Natural killer cell (primary cell): ENCODE data around the gene AXIN1. TPM values are rescaled to one million over a fixed set of nuclear protein-coding genes. Genes with fewer than 3 reads are reported as not detected.

Source experiments
- ATAC-seq, 3 donors: fragments of 150-1000 bp in 2 of 3; fragments of 200-7000 bp in 1 of 3; cut with Tn5 transposase; 1 replicate in 1 of 3; 2 replicates in 2 of 3; pipeline ENCODE4 v1.10.0; 2021; ENCODE audit warnings: mild to moderate bottlenecking in 2 of 3, moderate library complexity in 2 of 3
- DNase-seq, 2 donors: peaks; one replicate each; pipeline versions ENCODE4 v3.0.0 to v3.0.0-alpha.2; 2013 to 2021; ENCODE audit warnings: mixed read lengths in 1 of 2
- H3K27ac ChIP-seq: one replicate; pipeline ENCODE4 v1.5.1; 2013; ENCODE audit warnings: mild to moderate bottlenecking, low read length
- H3K27me3 ChIP-seq: one replicate; pipeline ENCODE4 v1.6.1; 2013; ENCODE audit warnings: low read length; ENCODE audit not compliant: control insufficient read depth, insufficient read depth
- H3K36me3 ChIP-seq: one replicate; pipeline ENCODE4 v1.6.1; 2013; ENCODE audit warnings: low read length; ENCODE audit not compliant: control insufficient read depth, insufficient read depth
- H3K4me1 ChIP-seq: one replicate; pipeline ENCODE4 v1.6.1; 2013; ENCODE audit warnings: low read length; ENCODE audit not compliant: control insufficient read depth, insufficient read depth
- H3K4me3 ChIP-seq: one replicate; pipeline ENCODE4 v1.5.1; 2013; ENCODE audit warnings: low read length
- H3K9me3 ChIP-seq: one replicate; pipeline ENCODE4 v1.6.1; 2013; ENCODE audit warnings: low read length; ENCODE audit not compliant: control insufficient read depth, insufficient read depth
- H3K27ac Mint-ChIP-seq, 2 donors: one replicate each; pipeline ENCODE4 v1.8.0; 2022; ENCODE audit warnings: mild to moderate bottlenecking in 2 of 2, mixed read lengths in 2 of 2, moderate library complexity in 1 of 2
- H3K27me3 Mint-ChIP-seq, 2 donors: one replicate each; pipeline ENCODE4 v1.8.0; 2022; ENCODE audit warnings: low read depth in 2 of 2, mixed read lengths in 2 of 2
- H3K36me3 Mint-ChIP-seq: one replicate; pipeline ENCODE4 v1.8.0; 2022; ENCODE audit warnings: mixed read lengths
- H3K4me1 Mint-ChIP-seq, 2 donors: one replicate each; pipeline ENCODE4 v1.8.0; 2022; ENCODE audit warnings: mixed read lengths in 2 of 2
- H3K4me3 Mint-ChIP-seq: one replicate; pipeline ENCODE4 v1.8.0; 2022; ENCODE audit warnings: mild to moderate bottlenecking, moderate library complexity, mixed read lengths
- H3K9me3 Mint-ChIP-seq, 2 donors: one replicate each; pipeline ENCODE4 v1.8.0; 2022; ENCODE audit warnings: mixed read lengths in 2 of 2
- WGBS: methylation state at CpG from one replicate; pipeline ENCODE4 v1.1.7; 2013; ENCODE audit warnings: missing lambda C conversion rate; ENCODE audit not compliant: insufficient coverage; 5-methylcytosine and 5-hydroxymethylcytosine counted together
- intact Hi-C: fragments of 100-400 bp; cut with micrococcal nuclease; formaldehyde crosslinking; loops from one replicate; pipeline ENCODE4 v1.14.2; 2022
- total RNA-seq, 4 donors: library from RNA; stranded (reverse); fragments of 120-200 nt in 1 of 4; gene quantifications; one replicate each; pipeline versions ENCODE4 v1.2.3 to v1.2.4, GENCODE V29; 2013 to 2022
- TF ChIP-seq, protein P1 (sequence below): fragments of 200-600 bp; IDR thresholded peaks from one replicate; pipeline ENCODE4 v1.8.0; 2022; ENCODE audit warnings: antibody characterized with exemption

AXIN1 gene
- total RNA-seq, 3 donors from 2014 or later (not counting 1 experiment from before 2014, with no cell fraction given): 100 to 122 (median 106) TPM

DNA sequence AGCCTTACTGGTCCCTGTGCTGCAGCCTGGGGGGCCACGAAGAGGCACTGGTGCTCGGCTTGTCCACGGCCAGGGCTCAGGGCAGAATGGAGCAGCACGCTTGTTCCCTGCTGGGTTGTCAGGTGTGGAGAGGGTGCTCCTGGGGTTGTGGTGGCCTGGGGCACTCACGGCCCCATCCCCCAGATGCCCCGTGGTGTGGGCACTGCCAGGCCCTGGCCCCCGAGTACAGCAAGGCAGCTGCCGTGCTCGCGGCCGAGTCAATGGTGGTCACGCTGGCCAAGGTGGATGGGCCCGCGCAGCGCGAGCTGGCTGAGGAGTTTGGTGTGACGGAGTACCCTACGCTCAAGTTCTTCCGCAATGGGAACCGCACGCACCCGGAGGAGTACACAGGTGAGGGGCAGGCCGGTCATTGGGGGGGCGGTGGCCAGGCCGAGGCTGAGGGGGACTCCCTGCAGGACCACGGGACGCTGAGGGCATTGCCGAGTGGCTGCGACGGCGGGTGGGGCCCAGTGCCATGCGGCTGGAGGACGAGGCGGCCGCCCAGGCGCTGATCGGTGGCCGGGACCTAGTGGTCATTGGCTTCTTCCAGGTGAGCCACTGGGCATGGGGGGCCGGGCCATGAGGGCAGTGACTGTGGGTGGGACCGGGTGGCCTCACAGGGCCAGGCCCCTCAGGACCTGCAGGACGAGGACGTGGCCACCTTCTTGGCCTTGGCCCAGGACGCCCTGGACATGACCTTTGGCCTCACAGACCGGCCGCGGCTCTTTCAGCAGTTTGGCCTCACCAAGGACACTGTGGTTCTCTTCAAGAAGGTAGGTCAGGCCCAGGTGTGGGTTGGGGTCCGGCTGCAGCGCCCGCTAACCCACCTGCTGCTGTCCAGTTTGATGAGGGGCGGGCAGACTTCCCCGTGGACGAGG lies 68.1 kb downstream of the AXIN1 start:
- Histone ChIP-seq H3K36me3 (peaks cover 31% of the 10 kb centered on the region), H3K4me1 (peaks cover 14% of the 10 kb centered on the region), H3K4me3 (no peak overlapping the region), H3K9me3 (no peaks in the 10 kb centered on the region), H3K27ac (no peak overlapping the region), H3K27me3 (peaks cover 15% of the 10 kb centered on the region)
- no peaks in the 10 kb centered on the region for H3K36me3 Mint-ChIP-seq
- intact Hi-C loops: no loop called here
- H3K27ac Mint-ChIP-seq: no peak overlapping the region
- no peak for ATAC-seq
- H3K4me3 Mint-ChIP-seq: no peak overlapping the region
- 94% methylated on average over 52 of the region's 52 CpGs for WGBS
- peaks cover 0 to 3% of the 10 kb centered on the region in 2 donors for H3K27me3 Mint-ChIP-seq
- no peaks in the 10 kb centered on the region for H3K9me3 Mint-ChIP-seq
- DNase-seq: no peak
- peaks cover 0 to 4% of the 10 kb centered on the region in 2 donors for H3K4me1 Mint-ChIP-seq
- TF ChIP-seq, protein P1, sequence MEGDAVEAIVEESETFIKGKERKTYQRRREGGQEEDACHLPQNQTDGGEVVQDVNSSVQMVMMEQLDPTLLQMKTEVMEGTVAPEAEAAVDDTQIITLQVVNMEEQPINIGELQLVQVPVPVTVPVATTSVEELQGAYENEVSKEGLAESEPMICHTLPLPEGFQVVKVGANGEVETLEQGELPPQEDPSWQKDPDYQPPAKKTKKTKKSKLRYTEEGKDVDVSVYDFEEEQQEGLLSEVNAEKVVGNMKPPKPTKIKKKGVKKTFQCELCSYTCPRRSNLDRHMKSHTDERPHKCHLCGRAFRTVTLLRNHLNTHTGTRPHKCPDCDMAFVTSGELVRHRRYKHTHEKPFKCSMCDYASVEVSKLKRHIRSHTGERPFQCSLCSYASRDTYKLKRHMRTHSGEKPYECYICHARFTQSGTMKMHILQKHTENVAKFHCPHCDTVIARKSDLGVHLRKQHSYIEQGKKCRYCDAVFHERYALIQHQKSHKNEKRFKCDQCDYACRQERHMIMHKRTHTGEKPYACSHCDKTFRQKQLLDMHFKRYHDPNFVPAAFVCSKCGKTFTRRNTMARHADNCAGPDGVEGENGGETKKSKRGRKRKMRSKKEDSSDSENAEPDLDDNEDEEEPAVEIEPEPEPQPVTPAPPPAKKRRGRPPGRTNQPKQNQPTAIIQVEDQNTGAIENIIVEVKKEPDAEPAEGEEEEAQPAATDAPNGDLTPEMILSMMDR: no peak

DNA sequence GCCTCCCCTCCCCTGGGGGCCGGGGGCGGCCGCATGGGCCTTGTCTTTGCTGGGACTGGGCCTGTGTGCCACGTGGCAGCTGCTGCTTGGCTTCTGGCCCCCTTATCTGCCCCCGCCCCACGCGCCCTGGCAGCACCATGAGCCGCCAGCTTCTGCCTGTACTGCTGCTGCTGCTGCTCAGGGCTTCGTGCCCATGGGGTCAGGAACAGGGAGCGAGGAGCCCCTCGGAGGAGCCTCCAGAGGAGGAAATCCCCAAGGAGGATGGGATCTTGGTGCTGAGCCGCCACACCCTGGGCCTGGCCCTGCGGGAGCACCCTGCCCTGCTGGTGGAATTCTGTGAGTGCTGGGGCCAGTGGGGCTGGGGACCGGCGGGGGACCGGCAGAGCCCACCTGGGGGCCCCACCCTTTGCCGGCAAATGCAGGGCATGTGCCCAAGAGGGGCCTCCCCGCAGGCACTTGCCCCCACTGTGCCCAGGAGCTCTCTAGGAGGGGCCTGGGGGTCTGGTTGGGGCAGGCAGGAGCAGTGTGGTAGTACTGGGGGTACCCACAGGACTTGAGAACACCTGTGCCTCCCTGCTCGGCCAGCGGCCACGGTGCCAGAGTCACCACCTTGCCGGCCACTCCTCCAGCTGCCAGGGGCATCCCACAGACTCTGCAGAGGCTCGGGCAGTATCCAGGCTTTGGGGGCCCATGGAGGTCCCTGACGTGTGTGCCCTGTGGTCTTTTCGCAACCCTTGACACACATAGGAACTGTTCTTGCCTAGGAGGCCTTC lies 69.3 kb downstream of the AXIN1 start, which contains the start of gene PDIA2:
Gene PDIA2 (plus strand): TSS at position 132 of the 773 bp plus-strand sequence. CDS start 6 bp downstream, at position 138.
- TF ChIP-seq, protein P1: no peak
- H3K36me3 ChIP-seq: peaks cover 19% of the 10 kb centered on the region

DNA sequence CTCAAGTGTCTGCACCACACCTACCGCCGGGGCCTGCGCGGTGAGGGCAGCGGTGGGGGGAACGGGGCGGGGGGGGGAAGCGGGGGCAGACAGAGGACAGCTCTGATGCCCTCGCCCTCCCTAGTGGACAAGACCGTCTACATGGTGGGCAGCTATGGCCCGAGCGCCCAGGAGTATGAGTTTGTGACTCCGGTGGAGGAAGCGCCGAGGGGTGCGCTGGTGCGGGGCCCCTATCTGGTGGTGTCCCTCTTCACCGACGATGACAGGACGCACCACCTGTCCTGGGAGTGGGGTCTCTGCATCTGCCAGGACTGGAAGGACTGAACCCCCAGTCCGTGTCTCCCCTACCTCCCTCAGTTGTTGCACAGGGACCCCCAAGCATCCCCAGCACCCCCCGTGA lies 70.0 kb downstream of the AXIN1 start:
- Mint-ChIP-seq H3K36me3 (no peaks in the 10 kb centered on the region), H3K27me3 (peaks cover 0 to 7% of the 10 kb centered on the region in 2 donors), H3K9me3 (no peaks in the 10 kb centered on the region), H3K4me3 (no peak overlapping the region), H3K4me1 (peaks cover 6 to 10% of the 10 kb centered on the region in 2 donors), H3K27ac (no peak overlapping the region)
- TF ChIP-seq, protein P1: no peak
- 89% methylated on average over 22 of the region's 22 CpGs for WGBS
- no peak overlapping the region for H3K27ac ChIP-seq
- intact Hi-C loops: no loop called here
- peaks cover 12% of the 10 kb centered on the region for H3K36me3 ChIP-seq
- peaks cover 15% of the 10 kb centered on the region for H3K27me3 ChIP-seq
- ATAC-seq: no peak
- H3K4me3 ChIP-seq: no peak overlapping the region
- no peaks in the 10 kb centered on the region for H3K9me3 ChIP-seq
- no peak for DNase-seq
- peaks cover 25% of the 10 kb centered on the region for H3K4me1 ChIP-seq

More for the DNA sequence above, 69.3 kb downstream of the AXIN1 start, which contains the start of gene PDIA2:
- H3K27me3 Mint-ChIP-seq: peaks cover 0 to 7% of the 10 kb centered on the region in 2 donors
- H3K27ac ChIP-seq: no peak within 1 kb of the TSS
- peaks cover 25% of the 10 kb centered on the region for H3K4me1 ChIP-seq
- no peaks in the 10 kb centered on the region for H3K9me3 Mint-ChIP-seq
- peaks cover 15% of the 10 kb centered on the region for H3K27me3 ChIP-seq
- no peak within 1 kb of the TSS for H3K4me3 ChIP-seq
- no peak within 1 kb of the TSS for H3K4me3 Mint-ChIP-seq
- H3K36me3 Mint-ChIP-seq: no peaks in the 10 kb centered on the region
- ATAC-seq (no peak), DNase-seq (no peak)
- no peaks in the 10 kb centered on the region for H3K9me3 ChIP-seq
- H3K27ac Mint-ChIP-seq: no peak within 1 kb of the TSS
- 83% methylated on average over 25 of the region's 25 CpGs for WGBS
- intact Hi-C loops: no loop called here
- peaks cover 6 to 10% of the 10 kb centered on the region in 2 donors for H3K4me1 Mint-ChIP-seq
